Measurements from ENCODE around the gene MED9. TPM values are rescaled to one million over a fixed set of nuclear protein-coding genes. Genes with fewer than 3 reads are reported as not detected.
"Not testable (repeated sequence)": the region's sequence is repeated elsewhere in the genome, so short reads cannot be mapped to it uniquely, and the experiment has no call there.

MED9 gene
- total RNA-seq: 12.3 and 13.1 TPM in 2 replicates

GRCh38 chr17:17476865-17477467, at the start of gene MED9:
TSS of gene MED9 (plus strand) at chr17:17477000. CDS start at chr17:17477042, 42 bp downstream.
- peak; percentile 94 for DNase-seq

GRCh38 chr17:17429222-17429621, 47.6 kb upstream of the MED9 start:
- no peak for DNase-seq

- not testable (repeated sequence) for DNase-seq
Measured at GRCh38 chr17:17430924-17431323, 45.9 kb upstream of the MED9 start.

- no peak for DNase-seq
Measured at GRCh38 chr17:17431605-17432004, 45.2 kb upstream of the MED9 start.

- DNase-seq: no peak
Measured at GRCh38 chr17:17433000-17433703, 43.6 kb upstream of the MED9 start.

- DNase-seq: no peak
Measured at GRCh38 chr17:17434477-17434876, 42.3 kb upstream of the MED9 start.

- peak; percentile 38 for DNase-seq
Measured at GRCh38 chr17:17435323-17435722, 41.5 kb upstream of the MED9 start.

GRCh38 chr17:17437461-17437860, 39.3 kb upstream of the MED9 start:
- DNase-seq: no peak

GRCh38 chr17:17437893-17438292, 38.9 kb upstream of the MED9 start:
- DNase-seq: no peak

GRCh38 chr17:17440010-17440843, 36.6 kb upstream of the MED9 start:
- DNase-seq: peak; percentile 66

- DNase-seq: no peak
Measured at GRCh38 chr17:17440938-17441675, 35.7 kb upstream of the MED9 start.

- no peak for DNase-seq
Measured at GRCh38 chr17:17443173-17443572, 33.6 kb upstream of the MED9 start.

- no peak for DNase-seq
Measured at GRCh38 chr17:17445296-17445924, 31.4 kb upstream of the MED9 start.

- peak; percentile 97 for DNase-seq
Measured at GRCh38 chr17:17445925-17446665, 30.7 kb upstream of the MED9 start.

- DNase-seq: peak; percentile 52
Measured at GRCh38 chr17:17446666-17447155, 30.1 kb upstream of the MED9 start.

GRCh38 chr17:17447264-17447663, 29.5 kb upstream of the MED9 start:
- DNase-seq: no peak

GRCh38 chr17:17448076-17448475, 28.7 kb upstream of the MED9 start:
- DNase-seq: no peak

- no peak for DNase-seq
Measured at GRCh38 chr17:17448723-17449122, 28.1 kb upstream of the MED9 start.

GRCh38 chr17:17453088-17453487, 23.7 kb upstream of the MED9 start:
- no peak for DNase-seq

- no peak for DNase-seq
Measured at GRCh38 chr17:17454276-17454675, 22.5 kb upstream of the MED9 start.

GRCh38 chr17:17454700-17455099, 22.1 kb upstream of the MED9 start:
- not testable (repeated sequence) for DNase-seq

All from dermis blood vessel endothelial cell (primary cell).